HG03039 (cell line): ENCODE data around the gene FKBP1A.
A peak's percentile ranks its signal among the peaks of the same experiment; 100 is the strongest.

Experiments used
- ATAC-seq: cut with Tn5 transposase; IDR thresholded peaks from one replicate; pipeline ENCODE4 v1.9.1; 2021; ENCODE audit warnings: mild to moderate bottlenecking, moderate library complexity; ENCODE audit not compliant: unreplicated experiment

Gene FKBP1A

GRCh38 chr20:1335961-1336698 lies 56.7 kb downstream of the FKBP1A start:
- ATAC-seq: no peak

- ATAC-seq: no peak
Measured at GRCh38 chr20:1334761-1335160, 58.1 kb downstream of the FKBP1A start.

DNA sequence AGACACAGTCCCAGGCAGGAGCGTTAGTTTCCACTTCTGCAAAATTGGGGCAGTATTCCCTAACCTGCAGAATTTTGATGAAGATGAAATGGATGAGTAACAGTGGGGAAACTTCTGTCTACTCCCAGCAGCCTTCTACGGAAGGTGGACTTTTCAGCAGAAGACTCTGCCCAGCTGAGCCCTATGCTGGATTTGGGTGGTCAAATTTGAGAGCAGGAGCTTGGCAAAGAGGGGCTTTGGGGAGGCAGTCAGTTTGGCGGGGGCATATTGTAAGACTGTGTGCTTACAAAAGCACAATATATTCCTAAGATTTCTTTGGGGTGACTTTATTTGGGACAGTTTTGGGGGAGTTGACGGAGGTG lies 58.5 kb downstream of the FKBP1A start:
- no peak for ATAC-seq

GRCh38 chr20:1333462-1334369 lies 59.1 kb downstream of the FKBP1A start:
- ATAC-seq: no peak

DNA sequence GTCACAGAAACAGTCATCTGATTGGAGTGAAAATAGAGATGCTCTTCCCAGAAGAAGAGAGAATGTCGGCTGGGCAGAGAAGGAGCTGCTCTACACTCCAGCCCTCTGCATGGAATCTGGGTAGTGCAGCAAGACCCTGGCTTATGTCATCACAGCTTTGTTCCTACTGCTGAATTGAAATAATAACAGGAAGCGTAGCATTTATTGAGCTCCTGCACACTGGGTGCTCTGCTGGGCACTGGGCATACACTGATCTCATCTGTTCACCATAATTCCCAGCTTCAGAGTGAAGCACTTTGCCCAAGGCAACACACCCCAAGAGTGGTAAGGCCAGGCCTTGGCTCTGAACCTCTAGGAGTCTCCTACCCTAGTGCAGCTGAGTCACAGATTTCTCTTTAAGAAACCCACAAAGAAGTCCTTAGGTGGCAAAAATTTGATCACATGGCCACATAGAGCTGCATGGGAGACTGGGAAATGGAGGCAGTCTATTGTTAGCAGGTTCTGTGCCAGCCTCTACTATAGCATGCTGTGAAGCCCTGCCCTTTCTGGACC lies 60.0 kb downstream of the FKBP1A start:
- ATAC-seq: no peak

DNA sequence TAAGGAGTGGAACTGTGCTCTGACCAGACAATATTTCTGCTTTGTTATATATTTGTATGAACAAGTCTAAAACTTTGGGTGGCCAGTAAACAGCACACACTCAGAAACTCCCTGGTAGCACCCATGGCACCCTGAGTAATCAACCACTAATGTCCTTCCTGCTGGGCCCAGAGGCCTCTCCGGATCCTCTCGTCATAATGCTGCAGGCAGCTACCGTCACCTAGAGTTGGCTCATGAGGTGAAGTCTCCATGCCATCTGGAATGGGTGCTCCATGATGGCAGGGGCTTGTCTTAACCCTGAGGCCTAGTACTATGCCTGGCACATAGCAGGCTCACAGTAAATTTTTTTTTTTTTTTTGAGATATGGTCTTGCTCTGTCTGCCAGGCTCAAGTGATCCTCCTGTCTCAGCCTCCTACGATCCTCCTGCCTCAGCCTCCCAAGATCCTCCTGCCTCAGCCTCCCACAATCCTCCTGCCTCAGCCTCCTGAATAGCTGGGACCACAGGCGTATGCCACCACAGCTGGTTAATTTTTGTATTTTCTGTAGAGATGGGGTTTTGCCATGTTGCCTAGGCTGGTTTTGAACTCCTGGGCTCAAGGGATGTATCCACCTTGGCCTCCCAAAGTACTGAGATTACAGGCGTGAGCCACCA lies 60.9 kb downstream of the FKBP1A start:
- no peak for ATAC-seq

DNA sequence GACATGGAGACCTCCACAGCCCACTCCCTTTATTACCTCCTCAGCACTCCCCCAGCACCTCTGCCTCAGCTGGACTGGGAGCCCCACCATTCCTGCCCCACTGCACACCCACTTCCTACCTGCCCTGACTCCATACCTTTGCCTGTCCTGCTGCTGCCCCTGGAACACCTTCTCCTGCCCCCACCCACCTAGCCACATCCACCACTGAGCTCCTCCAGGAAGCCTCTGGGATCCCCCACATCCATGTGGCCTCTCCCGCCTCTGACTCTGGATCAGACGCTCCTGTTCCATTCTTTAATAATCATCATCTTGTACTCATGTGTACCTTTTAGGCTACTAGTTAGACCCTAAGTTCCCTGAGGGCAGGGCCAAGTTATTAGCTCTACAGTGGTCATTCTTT lies 61.8 kb downstream of the FKBP1A start:
- ATAC-seq: no peak

GRCh38 chr20:1330075-1330830 lies 62.6 kb downstream of the FKBP1A start:
- ATAC-seq: no peak

DNA sequence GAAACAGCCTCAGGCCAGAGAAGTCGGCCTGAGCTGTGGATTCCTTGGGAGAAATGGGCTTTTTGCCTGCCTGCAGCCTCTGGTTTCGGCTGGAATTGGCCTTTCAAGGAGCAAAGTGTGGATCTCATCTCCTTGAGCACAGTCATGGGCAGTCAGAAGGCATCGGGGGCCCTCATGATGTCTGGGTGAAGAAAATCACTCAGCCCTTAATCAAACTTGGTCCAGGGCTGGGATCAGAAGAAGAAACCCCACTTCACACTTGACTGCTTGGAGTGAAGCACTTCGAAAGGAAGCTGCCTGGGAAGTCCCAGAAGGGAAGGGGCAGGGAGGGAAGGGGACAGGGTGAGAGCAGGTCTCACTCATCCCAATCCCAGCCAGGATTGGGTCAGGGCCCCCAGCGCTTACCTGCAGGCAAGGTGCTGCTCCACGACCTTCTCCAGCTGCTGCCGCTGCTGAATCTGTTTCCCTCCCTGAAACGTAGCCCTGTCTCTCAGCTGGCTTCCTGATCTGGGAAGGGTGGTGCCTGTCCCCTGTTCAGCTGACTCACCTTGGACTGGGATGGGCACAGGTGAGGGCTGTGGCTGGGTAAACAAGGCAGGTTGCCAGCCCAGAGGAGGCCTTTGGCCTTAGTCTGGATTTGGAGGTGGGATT lies 64.0 kb downstream of the FKBP1A start, which contains the start of gene SDCBP2:
SDCBP2 (minus strand) TSS at position 460 of the 651 bp plus-strand sequence. CDS start 8,723 bp downstream, outside the sequence.
- no peak for ATAC-seq

- ATAC-seq: no peak
Measured at GRCh38 chr20:1327827-1328679, 64.8 kb downstream of the FKBP1A start.

DNA sequence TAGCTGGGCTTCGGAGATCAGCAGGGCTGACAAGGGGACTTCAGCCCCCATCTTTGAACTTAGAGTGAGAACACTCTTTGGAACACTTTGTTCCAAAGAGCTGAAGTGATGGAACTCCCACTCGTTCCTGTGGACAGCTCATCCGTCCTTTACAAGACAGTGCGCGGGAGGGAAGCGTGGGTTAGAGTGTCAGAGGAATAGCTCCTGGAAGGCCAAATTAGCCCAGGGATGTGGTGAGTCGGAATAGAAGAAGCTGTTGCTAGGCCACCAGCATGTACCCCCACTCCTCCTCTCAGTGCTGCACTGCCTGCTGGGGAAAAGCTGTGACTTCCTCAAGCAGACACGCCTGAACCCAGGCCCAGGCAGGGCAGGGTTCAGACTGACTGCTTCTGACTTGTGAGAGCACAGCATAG lies 65.6 kb downstream of the FKBP1A start:
- no peak for ATAC-seq

GRCh38 chr20:1326031-1326930 lies 66.6 kb downstream of the FKBP1A start:
- ATAC-seq: no peak

DNA sequence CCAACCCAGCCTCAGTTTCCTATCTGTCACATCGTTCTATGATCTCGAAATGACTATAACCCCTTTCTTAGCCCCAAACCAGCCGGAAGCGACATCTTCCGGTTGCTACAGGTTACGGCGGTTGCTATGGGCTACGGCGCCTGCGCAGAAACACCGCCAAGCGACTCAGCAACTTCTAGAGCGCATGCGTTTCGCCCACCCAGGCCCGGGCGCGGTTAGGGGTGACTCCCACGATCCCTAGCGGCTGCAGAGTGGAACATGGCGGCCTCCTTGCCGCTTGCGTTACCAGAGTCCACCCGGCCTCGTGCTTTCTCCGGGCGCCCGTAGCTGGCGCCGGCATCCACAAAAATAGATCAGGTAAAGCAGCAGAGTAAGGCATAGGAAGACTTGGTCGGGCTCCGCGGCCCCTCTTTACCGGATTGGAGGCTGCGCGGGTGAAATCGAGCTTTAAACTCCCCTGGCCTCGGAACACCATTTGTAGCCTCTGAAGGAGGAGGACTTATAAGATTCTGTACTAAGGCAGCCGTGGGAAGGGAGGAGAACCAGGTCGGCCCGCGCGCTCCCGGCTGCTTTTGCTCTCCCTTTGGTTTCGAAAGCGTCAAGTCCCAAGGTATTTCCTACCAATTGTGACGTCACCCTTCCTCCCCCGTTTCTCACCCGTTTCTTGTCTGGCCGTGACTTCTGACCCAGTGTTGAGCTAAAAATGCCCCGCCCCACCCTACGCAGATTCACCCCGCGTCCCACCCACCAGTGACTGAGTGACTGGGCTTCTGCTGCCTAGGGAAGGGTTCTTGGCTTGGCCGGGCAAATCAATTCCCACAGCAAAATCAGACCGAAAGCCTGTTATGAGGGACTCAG lies 67.5 kb downstream of the FKBP1A start:
- ATAC-seq: peak; percentile 65

- ATAC-seq: no peak
Measured at GRCh38 chr20:1324598-1325172, 68.2 kb downstream of the FKBP1A start.

DNA sequence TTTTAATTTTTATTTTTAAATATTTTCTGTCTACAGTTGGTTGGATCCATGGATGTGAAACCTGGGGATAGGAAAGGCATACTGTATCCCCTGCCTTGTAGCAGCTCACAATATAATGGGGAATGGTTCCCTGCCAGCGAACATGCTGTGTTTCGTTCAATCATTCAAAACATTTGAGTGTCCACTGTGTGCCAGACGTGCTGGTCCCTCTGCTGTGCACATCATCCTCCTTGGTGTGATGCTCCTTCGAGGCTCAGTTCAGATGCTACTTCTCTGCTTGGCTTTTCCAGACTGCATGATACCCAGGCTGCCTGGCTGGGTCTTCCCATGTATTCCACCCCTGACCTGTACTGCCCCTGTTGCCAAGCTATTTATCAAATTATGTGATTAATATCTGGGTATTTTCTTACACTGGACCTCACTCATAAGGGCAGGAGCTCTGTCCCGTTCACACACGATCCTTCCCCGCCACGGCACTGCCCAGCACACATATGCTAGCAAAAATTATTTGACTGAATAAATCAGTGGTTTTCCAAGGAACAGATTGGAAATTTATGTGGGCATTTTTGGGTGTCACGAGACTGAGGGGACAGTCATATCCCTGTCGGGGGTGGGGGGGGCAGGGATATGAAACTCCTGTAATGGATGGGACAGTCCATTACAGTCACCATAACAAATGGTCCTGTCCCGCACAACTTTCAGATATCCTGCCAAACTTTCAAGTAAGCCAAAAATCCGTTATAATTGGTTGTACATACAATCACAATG lies 68.8 kb downstream of the FKBP1A start:
- no peak for ATAC-seq

DNA sequence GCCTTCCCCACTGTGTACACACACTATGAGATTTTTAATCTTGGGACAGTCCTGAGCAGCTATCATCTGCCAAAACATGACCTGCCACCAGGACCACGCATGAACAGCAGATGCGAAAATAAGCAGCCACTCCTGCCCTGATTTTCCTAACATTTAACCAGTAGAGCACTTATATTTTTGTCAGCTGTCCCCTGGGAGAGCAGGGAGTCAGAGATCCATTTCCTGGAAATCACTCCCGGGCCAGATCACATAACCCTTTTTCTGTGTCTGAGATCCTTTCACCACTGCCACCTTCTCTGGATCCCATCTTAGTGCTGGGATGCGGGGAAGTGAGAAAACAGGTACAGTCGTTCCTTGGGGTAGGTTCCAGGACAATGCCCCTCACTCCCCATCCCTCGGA lies 69.6 kb downstream of the FKBP1A start:
- no peak for ATAC-seq
